Endothelial cell of umbilical vein (primary cell): ENCODE results near the gene APCDD1L. TPM values are rescaled to one million over a fixed set of nuclear protein-coding genes. Genes with fewer than 3 reads are reported as not detected.

ENCODE experiments used
- BruUV-seq: library from RNA; stranded (reverse); fragments of 400-500 nt; replicated peaks from 2 replicates; lab custom pipeline; 2021; lab: Mats Ljungman, UMichigan
- CTCF ChIA-PET: fragments of 300-600, 350-600 bp; sonication (Branson Sonifier 250); formaldehyde crosslinking; loops from one replicate; lab custom pipeline; 2021; ENCODE audit warnings: antibody characterized with exemption, inconsistent platforms; lab: Charles Lee
- POLR2A ChIA-PET: fragments of 300-600, 350-600 bp; sonication (Branson Sonifier 250); formaldehyde crosslinking; loops from one replicate; lab custom pipeline; 2021; ENCODE audit warnings: antibody characterized with exemption, inconsistent platforms; lab: Charles Lee
- DNase-seq: peaks from one replicate; pipeline ENCODE4 v3.0.0-alpha.2; 2011; ENCODE audit warnings: low read depth, low spot score
- FAIRE-seq: peaks from 2 replicates; lab custom pipeline; 2011; peaks lifted over from hg19 to GRCh38; lab: Jason Lieb, UNC
- H2AFZ ChIP-seq: 2 replicates; pipeline ENCODE4 v1.6.0; 2012; ENCODE audit warnings: low read depth, low read length, control low read depth, inconsistent platforms
- H3K27ac ChIP-seq: 2 replicates; pipeline ENCODE4 v1.5.1; 2011; ENCODE audit warnings: low read depth, mild to moderate bottlenecking, control low read depth, low read length, moderate library complexity; ENCODE audit not compliant: insufficient read depth
- H3K27me3 ChIP-seq, 2 experiments: 2 replicates each; pipeline versions ENCODE4 v1.6.0 to v1.6.1; 2011; ENCODE audit warnings: low read length in 2 of 2, mixed read lengths in 1 of 2; ENCODE audit not compliant: control insufficient read depth in 2 of 2, insufficient read depth in 2 of 2
- H3K36me3 ChIP-seq, 2 experiments: 2 replicates in 1 of 2; 3 replicates in 1 of 2; pipeline ENCODE4 v1.5.1; 2011; ENCODE audit warnings: low read length in 2 of 2, mild to moderate bottlenecking in 1 of 2, moderate library complexity in 1 of 2; ENCODE audit not compliant: control insufficient read depth in 2 of 2, insufficient read depth in 2 of 2; ENCODE audit errors: extremely low read depth in 1 of 2
- H3K4me1 ChIP-seq: 3 replicates; pipeline ENCODE4 v1.5.1; 2011; ENCODE audit warnings: mild to moderate bottlenecking, low read length; ENCODE audit not compliant: control insufficient read depth, insufficient read depth; ENCODE audit errors: extremely low read depth
- H3K4me2 ChIP-seq: 2 replicates; pipeline ENCODE4 v1.6.1; 2011; ENCODE audit warnings: low read length, control low read depth, mixed read lengths; ENCODE audit not compliant: insufficient read depth
- H3K4me3 ChIP-seq, 3 experiments: fragments of 200-600 bp in 1 of 3; sonication (generic), shearing (Covaris generic) in 1 of 3; replicated peaks in 1 of 3; 2 replicates each; pipeline ENCODE4 v1.5.1; 2011 to 2016; ENCODE audit warnings: control low read depth in 3 of 3, low read length in 3 of 3, mild to moderate bottlenecking in 2 of 3, inconsistent platforms in 1 of 3, low read depth in 1 of 3, moderate library complexity in 1 of 3; ENCODE audit not compliant: insufficient read depth in 1 of 3
- H3K79me2 ChIP-seq: 2 replicates; pipeline ENCODE4 v1.6.0; 2012; ENCODE audit warnings: low read length, inconsistent platforms; ENCODE audit not compliant: control insufficient read depth, insufficient read depth
- H3K9ac ChIP-seq: replicated peaks from 2 replicates; pipeline ENCODE3; 2011; ENCODE audit warnings: low read length, control low read depth; ENCODE audit not compliant: insufficient read depth; ENCODE audit errors: extremely low read depth
- H3K9me1 ChIP-seq: replicated peaks from 3 replicates; pipeline ENCODE4 v1.6.0; 2011; ENCODE audit warnings: mild to moderate bottlenecking, low read length; ENCODE audit not compliant: control insufficient read depth, insufficient read depth; ENCODE audit errors: extremely low read depth
- H3K9me3 ChIP-seq: replicated peaks from 2 replicates; pipeline ENCODE4 v1.5.1; 2012; ENCODE audit warnings: low read length, inconsistent platforms; ENCODE audit not compliant: control insufficient read depth, insufficient read depth
- H4K20me1 ChIP-seq: replicated peaks from 2 replicates; pipeline ENCODE3; 2011; ENCODE audit warnings: mild to moderate bottlenecking, low read length; ENCODE audit not compliant: control insufficient read depth, insufficient read depth; ENCODE audit errors: extremely low read depth
- CTCF ChIP-seq, 2 donors: IDR thresholded peaks; 1 replicate in 1 of 2; 2 replicates in 1 of 2; pipeline ENCODE4 v1.5.1; 2011; ENCODE audit warnings: low read length in 2 of 2, mild to moderate bottlenecking in 2 of 2, moderate library complexity in 2 of 2, control low read depth in 1 of 2, inconsistent platforms in 1 of 2, low read depth in 1 of 2; ENCODE audit not compliant: insufficient read depth in 1 of 2; ENCODE audit errors: extremely low read depth in 1 of 2
- EZH2 ChIP-seq: IDR thresholded peaks from 2 replicates; pipeline ENCODE4 v1.6.1; 2012; ENCODE audit warnings: borderline replicate concordance, low read depth, mild to moderate bottlenecking, moderate library complexity, low read length, inconsistent platforms; ENCODE audit not compliant: severe bottlenecking
- FOS ChIP-seq: IDR thresholded peaks from 2 replicates; pipeline ENCODE4 v1.6.1; 2011; ENCODE audit warnings: mild to moderate bottlenecking, low read length, moderate library complexity, borderline replicate concordance; ENCODE audit not compliant: insufficient read depth
- GATA2 ChIP-seq: IDR thresholded peaks from 2 replicates; pipeline ENCODE4 v1.7.0; 2011; ENCODE audit warnings: low read depth, mild to moderate bottlenecking, moderate library complexity, mixed read lengths, low read length; ENCODE audit not compliant: insufficient read length, insufficient read depth
- JUN ChIP-seq: IDR thresholded peaks from 2 replicates; pipeline ENCODE4 v1.6.1; 2011; ENCODE audit warnings: borderline replicate concordance, low read depth; ENCODE audit not compliant: insufficient read length, insufficient read depth
- MAX ChIP-seq: IDR thresholded peaks from 2 replicates; pipeline ENCODE4 v1.6.1; 2011; ENCODE audit not compliant: insufficient read depth, insufficient read length
- MYC ChIP-seq: IDR thresholded peaks from one replicate; pipeline ENCODE4 v1.6.1; 2011; ENCODE audit warnings: mild to moderate bottlenecking, low read depth, low read length
- POLR2A ChIP-seq: IDR thresholded peaks from 2 replicates; pipeline ENCODE4 v1.6.1; 2012; ENCODE audit warnings: low read depth, mild to moderate bottlenecking, control low read depth, low read length
- POLR2AphosphoS5 ChIP-seq: IDR thresholded peaks from 2 replicates; pipeline ENCODE4 v1.6.1; 2012; ENCODE audit warnings: low read depth, mild to moderate bottlenecking, control low read depth, low read length, moderate library complexity; ENCODE audit not compliant: insufficient read depth
- dilution Hi-C: fragments of 300-500 bp; cut with MboI; formaldehyde crosslinking; loops from one replicate; pipeline ENCODE4 v1.15.0; 2019; ENCODE audit warnings: low sequenced_read_pairs; ENCODE audit not compliant: extremely low pct_ligation_motif_present
- intact Hi-C: fragments of 100-400 bp; cut with micrococcal nuclease; formaldehyde crosslinking; loops from one replicate; pipeline ENCODE4 v1.10.0; 2022
- polyA plus RNA-seq, 4 experiments: library from polyadenylated mRNA; depleted of rRNA in 3 of 4; stranded (reverse) in 3 of 4; unstranded in 1 of 4; fragments of >200 nt; gene quantifications; 2 replicates each; pipeline versions ENCODE4 v1.2.1 to v1.2.3, GENCODE V29; 2011 to 2012; ENCODE audit warnings: missing spikeins in 1 of 4
- total RNA-seq: library from RNA; stranded (reverse); gene quantifications from 2 replicates; pipeline ENCODE4 v1.2.3, GENCODE V29; 2021

The APCDD1L gene
- total and polyA plus RNA-seq, 2 donors (not counting 3 experiments of a cell fraction or from before 2014, with no cell fraction given), result 0.17 to 1.4 TPM

DNA sequence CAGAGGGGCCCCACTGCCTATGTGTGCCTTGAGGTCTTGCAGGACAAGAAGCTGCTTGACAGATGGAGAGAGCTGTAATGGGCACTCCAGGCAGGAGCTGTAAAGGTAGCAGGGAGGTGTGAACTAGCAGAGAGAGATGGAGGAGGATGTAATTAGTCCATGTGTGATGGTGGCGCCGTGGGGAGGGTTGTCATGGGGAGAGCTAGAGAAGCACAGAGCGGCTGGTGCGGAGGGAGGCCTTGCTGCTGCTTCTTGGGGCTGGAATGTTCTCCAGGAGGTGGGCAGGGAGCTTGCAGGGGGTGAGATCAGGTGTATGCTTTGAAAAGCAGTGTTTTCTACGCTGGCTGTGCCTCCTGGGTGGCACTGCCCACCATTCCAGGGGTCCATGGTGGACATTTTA, 32.1 kb downstream of the APCDD1L start:
- ChIA-PET CTCF (interaction anchor here (1.2 to 3.6 kb wide), 4 partner anchors 165 to 369 kb away, joined by 4 to 71 read pairs (median 32); partner anchors contain the start of genes GNAS and STX16), POLR2A (no interaction called here)
- no peaks in the 10 kb centered on the region for H4K20me1 ChIP-seq
- peaks cover 4% of the 10 kb centered on the region for H3K4me1 ChIP-seq
- peaks cover 0 to 2% of the 10 kb centered on the region in 2 experiments for H3K27me3 ChIP-seq
- dilution Hi-C loops, result no loop called here
- H2AFZ ChIP-seq, result no peak overlapping the region
- no peak overlapping the region for H3K4me2 ChIP-seq
- intact Hi-C loops, result loop anchor here (10.0 kb wide), 1 partner anchor 602 kb away; no protein-coding TSS in a partner anchor
- H3K4me3 ChIP-seq, result no peak overlapping the region
- FAIRE-seq, result no peak
- BruUV-seq, result no TSS peak
- no peak for TF ChIP-seq POLR2A
- no peak for TF ChIP-seq EZH2
- TF ChIP-seq POLR2AphosphoS5, result no peak
- TF ChIP-seq FOS, result no peak
- no peak for TF ChIP-seq JUN
- no peak for TF ChIP-seq MAX
- no peak for TF ChIP-seq CTCF (IDR thresholded peaks at IDR 0.05; ENCODE audit: extremely low read depth in 1 of 2, insufficient read depth in 1 of 2, low read depth in 1 of 2, low read length in 2 of 2)
- no peak for TF ChIP-seq GATA2
- no peak for TF ChIP-seq MYC
- no peaks in the 10 kb centered on the region for H3K36me3 ChIP-seq
- H3K27ac ChIP-seq, result no peak overlapping the region
- no peaks in the 10 kb centered on the region for H3K9me1 ChIP-seq
- H3K9me3 ChIP-seq, result peaks cover 4% of the 10 kb centered on the region
- no peak for DNase-seq
- no peak overlapping the region for H3K9ac ChIP-seq
- H3K79me2 ChIP-seq, result no peaks in the 10 kb centered on the region
